H9 (cell line): Measurements from ENCODE around the gene LFNG. TPM values are rescaled to one million over a fixed set of nuclear protein-coding genes. Genes with fewer than 3 reads are reported as not detected.
A peak's percentile ranks its signal among the peaks of the same experiment; 100 is the strongest.

Source experiments
- DNase-seq: peaks from one replicate; pipeline ENCODE4 v3.0.0-alpha.2; 2017
- H2AFZ ChIP-seq: one replicate; pipeline ENCODE4 v1.6.1; 2013; ENCODE audit warnings: mild to moderate bottlenecking, low read length, control low read depth, moderate library complexity
- H2AK5ac ChIP-seq: 2 replicates; pipeline ENCODE4 v1.6.1; 2013; ENCODE audit warnings: low read length, control low read depth, mixed read lengths; ENCODE audit not compliant: insufficient read length
- H2BK120ac ChIP-seq: one replicate; pipeline ENCODE4 v1.6.1; 2013; ENCODE audit warnings: low read depth, mild to moderate bottlenecking, low read length, control low read depth, inconsistent platforms; ENCODE audit not compliant: poor library complexity, severe bottlenecking
- H2BK12ac ChIP-seq: 2 replicates; pipeline ENCODE4 v1.6.1; 2013; ENCODE audit warnings: low read length, control low read depth, mixed read lengths, low read depth; ENCODE audit not compliant: insufficient read length
- H2BK15ac ChIP-seq: 2 replicates; pipeline ENCODE4 v1.6.1; 2013; ENCODE audit warnings: low read depth, low read length, control low read depth
- H2BK20ac ChIP-seq: one replicate; pipeline ENCODE4 v1.6.1; 2013; ENCODE audit warnings: low read depth, mild to moderate bottlenecking, low read length, control low read depth, inconsistent platforms; ENCODE audit not compliant: poor library complexity, severe bottlenecking
- H2BK5ac ChIP-seq: 2 replicates; pipeline ENCODE4 v1.6.1; 2013; ENCODE audit warnings: low read length, control low read depth, mixed read lengths; ENCODE audit not compliant: insufficient read length
- H3K14ac ChIP-seq: 2 replicates; pipeline ENCODE4 v1.6.1; 2013; ENCODE audit warnings: low read length, control low read depth; ENCODE audit not compliant: insufficient read depth
- H3K18ac ChIP-seq: 2 replicates; pipeline ENCODE4 v1.6.1; 2013; ENCODE audit warnings: low read depth, mild to moderate bottlenecking, mixed read lengths, low read length, control low read depth; ENCODE audit not compliant: insufficient read length
- H3K23ac ChIP-seq: 2 replicates; pipeline ENCODE4 v1.6.1; 2013; ENCODE audit warnings: low read length, control low read depth, mixed read lengths, low read depth; ENCODE audit not compliant: insufficient read length
- H3K23me2 ChIP-seq: 2 replicates; pipeline ENCODE4 v1.6.1; 2013; ENCODE audit warnings: low read depth, mild to moderate bottlenecking, mixed read lengths, low read length, control low read depth; ENCODE audit not compliant: insufficient read length, poor library complexity, severe bottlenecking
- H3K27ac ChIP-seq: 2 replicates; pipeline ENCODE4 v1.5.1; 2013; ENCODE audit warnings: low read length, control low read depth, mixed read lengths, low read depth; ENCODE audit not compliant: insufficient read length
- H3K27me3 ChIP-seq: 2 replicates; pipeline ENCODE4 v1.6.1; 2013; ENCODE audit warnings: low read length, control low read depth, inconsistent platforms; ENCODE audit not compliant: insufficient read depth
- H3K4ac ChIP-seq: 2 replicates; pipeline ENCODE4 v1.6.1; 2013; ENCODE audit warnings: low read depth, mild to moderate bottlenecking, control low read depth, inconsistent platforms, low read length, moderate library complexity
- H3K4me1 ChIP-seq: 2 replicates; pipeline ENCODE4 v1.6.1; 2013; ENCODE audit warnings: low read length, control low read depth, inconsistent platforms; ENCODE audit not compliant: insufficient read depth
- H3K4me2 ChIP-seq: 2 replicates; pipeline ENCODE4 v1.6.1; 2013; ENCODE audit warnings: low read length, control low read depth, mixed read lengths; ENCODE audit not compliant: insufficient read length, insufficient read depth
- H3K56ac ChIP-seq: 2 replicates; pipeline ENCODE4 v1.6.1; 2013; ENCODE audit warnings: low read depth, mild to moderate bottlenecking, mixed read lengths, low read length, control low read depth; ENCODE audit not compliant: insufficient read length
- H3K79me1 ChIP-seq: 2 replicates; pipeline ENCODE4 v1.6.1; 2013; ENCODE audit warnings: low read depth, mild to moderate bottlenecking, moderate library complexity, low read length, control low read depth, inconsistent platforms; ENCODE audit not compliant: insufficient read depth, poor library complexity, severe bottlenecking
- H3K79me2 ChIP-seq: 2 replicates; pipeline ENCODE4 v1.6.1; 2013; ENCODE audit warnings: low read length, control low read depth, inconsistent platforms; ENCODE audit not compliant: insufficient read depth
- H3K9ac ChIP-seq: 2 replicates; pipeline ENCODE4 v1.6.1; 2013; ENCODE audit warnings: low read length, control low read depth, mixed read lengths; ENCODE audit not compliant: insufficient read length; ENCODE audit errors: extremely low read depth
- H3K9me3 ChIP-seq: one replicate; pipeline ENCODE4 v1.6.1; 2013; ENCODE audit warnings: low read depth, low read length, inconsistent platforms; ENCODE audit not compliant: control insufficient read depth
- H3T11ph ChIP-seq: one replicate; pipeline ENCODE4 v1.6.1; 2013; ENCODE audit warnings: mild to moderate bottlenecking, low read length, control low read depth, inconsistent platforms
- H4K20me1 ChIP-seq: one replicate; pipeline ENCODE4 v1.6.1; 2013; ENCODE audit not compliant: control insufficient read depth, insufficient read length, insufficient read depth
- H4K5ac ChIP-seq: 2 replicates; pipeline ENCODE4 v1.6.1; 2013; ENCODE audit warnings: low read depth, mild to moderate bottlenecking, mixed read lengths, low read length, control low read depth; ENCODE audit not compliant: insufficient read length
- H4K8ac ChIP-seq: replicated peaks from 2 replicates; pipeline ENCODE4 v1.6.1; 2013; ENCODE audit warnings: low read length, control low read depth, mixed read lengths, low read depth; ENCODE audit not compliant: insufficient read length
- H4K91ac ChIP-seq: 2 replicates; pipeline ENCODE4 v1.6.1; 2013; ENCODE audit warnings: low read depth, mild to moderate bottlenecking, moderate library complexity, mixed read lengths, low read length, control low read depth; ENCODE audit not compliant: insufficient read length
- H3K27ac Mint-ChIP-seq, 3 experiments: 2 replicates in 2 of 3; 3 replicates in 1 of 3; pipeline ENCODE4 v1.8.0; 2020 to 2021; ENCODE audit warnings: mixed read lengths in 3 of 3, mild to moderate bottlenecking in 1 of 3, moderate library complexity in 1 of 3
- H3K27me3 Mint-ChIP-seq: 2 replicates; pipeline ENCODE4 v1.8.0; 2021; ENCODE audit warnings: low read depth, mild to moderate bottlenecking, moderate library complexity, mixed read lengths
- H3K36me3 Mint-ChIP-seq, 3 experiments: 2 replicates in 2 of 3; 3 replicates in 1 of 3; pipeline ENCODE4 v1.8.0; 2020 to 2021; ENCODE audit warnings: low read depth in 3 of 3, mixed read lengths in 3 of 3; ENCODE audit not compliant: insufficient read depth in 1 of 3
- H3K4me1 Mint-ChIP-seq, 2 experiments: 2 replicates each; pipeline ENCODE4 v1.8.0; 2020; ENCODE audit warnings: mixed read lengths in 2 of 2
- H3K4me3 Mint-ChIP-seq, 2 experiments: 2 replicates in 1 of 2; 3 replicates in 1 of 2; pipeline ENCODE4 v1.8.0; 2020 to 2021; ENCODE audit warnings: mild to moderate bottlenecking in 2 of 2, mixed read lengths in 2 of 2, moderate library complexity in 1 of 2
- H3K9me3 Mint-ChIP-seq, 2 experiments: 2 replicates in 1 of 2; 3 replicates in 1 of 2; pipeline ENCODE4 v1.8.0; 2020; ENCODE audit warnings: mild to moderate bottlenecking in 2 of 2, mixed read lengths in 2 of 2, moderate library complexity in 1 of 2
- CTCF ChIP-seq: fragments of 200-600 bp; sonication (generic); conservative IDR thresholded peaks from 3 replicates; pipeline ENCODE4 v1.8.0; 2021; ENCODE audit warnings: antibody characterized with exemption, mild to moderate bottlenecking
- WGBS: extraction: QIAGEN DNeasy Blood & Tissue Kit; methylation state at CpG from one replicate; pipeline ENCODE4 v1.1.7; 2013; ENCODE audit warnings: missing lambda C conversion rate, low lambda C conversion rate, mixed read lengths; ENCODE audit not compliant: insufficient read length; ENCODE audit errors: extremely low coverage; 5-methylcytosine and 5-hydroxymethylcytosine counted together
- total RNA-seq: library from RNA; stranded (reverse); gene quantifications from 2 replicates; pipeline ENCODE4 v1.2.1, GENCODE V29; 2021

The LFNG gene
- total RNA-seq, 1 experiment from 2014 or later = 52.9 TPM

- Histone ChIP-seq H3T11ph (no peak overlapping the region), H4K8ac (no peak overlapping the region), H3K9me3 (no peaks in the 10 kb centered on the region), H4K91ac (no peak overlapping the region), H2BK12ac (no peak overlapping the region), H3K79me1 (no peaks in the 10 kb centered on the region), H3K9ac (no peak overlapping the region), H4K5ac (no peak overlapping the region), H2BK15ac (no peak overlapping the region), H3K18ac (no peak overlapping the region), H3K14ac (no peak overlapping the region), H3K4me2 (no peak overlapping the region), H2AK5ac (no peak overlapping the region), H3K23ac (no peak overlapping the region), H2BK20ac (no peak overlapping the region), H3K27ac (no peak overlapping the region), H3K4ac (no peak overlapping the region), H2BK120ac (no peak overlapping the region), H3K4me1 (peaks cover 4% of the 10 kb centered on the region; the same call in 1 of the 2 replicates), H3K27me3 (no peaks in the 10 kb centered on the region; the same call in 1 of the 2 replicates), H3K79me2 (no peaks in the 10 kb centered on the region; the same call in 1 of the 2 replicates), H2BK5ac (no peak overlapping the region), H2AFZ (no peak overlapping the region), H3K56ac (no peak overlapping the region), H3K23me2 (peaks cover 13% of the 10 kb centered on the region), H4K20me1 (no peaks in the 10 kb centered on the region)
- Mint-ChIP-seq H3K4me3 (peak overlapping the region in 1 of 2 experiments; percentile 25; a peak in 1 of 5 replicates), H3K27ac (no peak overlapping the region), H3K4me1 (peaks cover 35 to 41% of the 10 kb centered on the region in 2 experiments), H3K27me3 (peaks cover 26% of the 10 kb centered on the region), H3K9me3 (no peaks in the 10 kb centered on the region), H3K36me3 (peaks cover 0 to 5% (median 4%) of the 10 kb centered on the region in 3 experiments; a peak in 2 of 7 replicates)
- DNase-seq = no peak
- WGBS = no CpG with 5 or more reads among the region's 8 CpGs
- TF ChIP-seq CTCF = no peak
Observed at GRCh38 chr7:2517026-2517425, 2.5 kb upstream of the LFNG start.
